HepG2 (cell line): Measurements from ENCODE around the gene ANO9. TPM values are rescaled to one million over a fixed set of nuclear protein-coding genes. Genes with fewer than 3 reads are reported as not detected.
A peak's percentile ranks its signal among the peaks of the same experiment; 100 is the strongest.

Experiments used
- CHCHD3 ChIP-seq: sonication (generic); formaldehyde crosslinking; IDR thresholded peaks from 2 replicates; pipeline ENCODE4 v1.8.0; 2022; ENCODE audit warnings: mild to moderate bottlenecking, missing genetic modification reagents, moderate library complexity
- HNRNPL ChIP-seq: fragments of 200-400 bp; formaldehyde crosslinking; IDR thresholded peaks from 2 replicates; pipeline ENCODE4 v1.6.1; 2017; ENCODE audit warnings: mild to moderate bottlenecking, low read depth, low read length
- JUNB ChIP-seq: sonication (generic); formaldehyde crosslinking; IDR thresholded peaks from 2 replicates; pipeline ENCODE4 v1.8.0; 2022; ENCODE audit warnings: missing genetic modification reagents, mild to moderate bottlenecking, borderline replicate concordance
- KLF9 ChIP-seq: IDR thresholded peaks from 2 replicates; pipeline ENCODE4 v1.6.1; 2016; ENCODE audit warnings: low read depth
- PITX1 ChIP-seq: sonication (generic); formaldehyde crosslinking; IDR thresholded peaks from 2 replicates; pipeline ENCODE4 v1.5.1; 2020; ENCODE audit warnings: mild to moderate bottlenecking, missing genetic modification reagents
- RORA ChIP-seq: sonication (generic); formaldehyde crosslinking; IDR thresholded peaks from 2 replicates; pipeline ENCODE4 v1.5.0; 2020; ENCODE audit warnings: mild to moderate bottlenecking, missing genetic modification reagents, moderate library complexity
- SAP130 ChIP-seq: IDR thresholded peaks from 2 replicates; pipeline ENCODE4 v1.6.1; 2016; ENCODE audit warnings: low read depth
- SMAD3 ChIP-seq: sonication (generic); formaldehyde crosslinking; IDR thresholded peaks from 2 replicates; pipeline ENCODE4 v1.4.0; 2020; ENCODE audit warnings: missing genetic modification reagents
- YEATS4 ChIP-seq: sonication (generic); formaldehyde crosslinking; IDR thresholded peaks from 2 replicates; pipeline ENCODE4 v1.4.0; 2020; ENCODE audit warnings: missing genetic modification reagents, borderline replicate concordance
- ZFP41 ChIP-seq: sonication (generic); formaldehyde crosslinking; IDR thresholded peaks from 2 replicates; pipeline ENCODE4 v1.4.0; 2020; ENCODE audit warnings: mild to moderate bottlenecking, missing genetic modification reagents, borderline replicate concordance
- ZNF256 ChIP-seq: sonication (generic); formaldehyde crosslinking; conservative IDR thresholded peaks from 2 replicates; pipeline ENCODE4 v1.4.0; 2020; ENCODE audit warnings: missing genetic modification reagents
- ZNF3 ChIP-seq: IDR thresholded peaks from 2 replicates; pipeline ENCODE4 v1.7.0; 2017; ENCODE audit warnings: inconsistent platforms
- ZNF382 ChIP-seq: sonication (generic); formaldehyde crosslinking; IDR thresholded peaks from 2 replicates; pipeline ENCODE4 v1.5.0; 2020; ENCODE audit warnings: missing genetic modification reagents, mild to moderate bottlenecking, borderline replicate concordance
- ZNF431 ChIP-seq: sonication (generic); formaldehyde crosslinking; IDR thresholded peaks from 2 replicates; pipeline ENCODE4 v1.9.0; 2022; ENCODE audit warnings: missing genetic modification reagents, low read depth, mild to moderate bottlenecking, borderline replicate concordance
- ZNF530 ChIP-seq: sonication (generic); formaldehyde crosslinking; IDR thresholded peaks from 2 replicates; pipeline ENCODE4 v1.5.0; 2020; ENCODE audit warnings: low read depth, mild to moderate bottlenecking, missing genetic modification reagents
- ZNF552 ChIP-seq: sonication (generic); formaldehyde crosslinking; IDR thresholded peaks from 2 replicates; pipeline ENCODE4 v1.9.0; 2022; ENCODE audit warnings: missing genetic modification reagents, mild to moderate bottlenecking, borderline replicate concordance
- ZNF598 ChIP-seq: sonication (generic); formaldehyde crosslinking; IDR thresholded peaks from 2 replicates; pipeline ENCODE4 v1.5.1; 2020; ENCODE audit warnings: mild to moderate bottlenecking, missing genetic modification reagents, borderline replicate concordance
- ZNF614 ChIP-seq: IDR thresholded peaks from 2 replicates; pipeline ENCODE4 v1.6.1; 2018; ENCODE audit warnings: missing biosample characterization, missing genetic modification reagents, inconsistent platforms, borderline replicate concordance
- ZNF790 ChIP-seq: sonication (generic); formaldehyde crosslinking; IDR thresholded peaks from 2 replicates; pipeline ENCODE4 v1.8.0; 2022; ENCODE audit warnings: missing genetic modification reagents, mild to moderate bottlenecking, borderline replicate concordance
- ZSCAN25 ChIP-seq: sonication (generic); formaldehyde crosslinking; IDR thresholded peaks from 2 replicates; pipeline ENCODE4 v1.8.0; 2022; ENCODE audit warnings: mild to moderate bottlenecking, missing genetic modification reagents
- polyA plus RNA-seq, 8 experiments: library from polyadenylated mRNA; depleted of rRNA in 3 of 8; stranded (reverse) in 7 of 8; unstranded in 1 of 8; fragments of >200 nt; fragmentation: Illumina TruSeq in 4 of 8; extraction: Trizol in 4 of 8; gene quantifications; 2 replicates each; pipeline versions ENCODE4 v1.2.1 to v1.2.3, GENCODE V29; 2011 to 2016; ENCODE audit warnings: low read depth in 4 of 8, missing spikeins in 1 of 8, mixed read lengths in 1 of 8; ENCODE audit not compliant: insufficient read depth in 1 of 8
- total RNA-seq, 5 experiments: library from RNA; depleted of rRNA; stranded (reverse); fragments of >200 nt; fragmentation: Illumina TruSeq; extraction: Trizol; gene quantifications; 2 replicates each; pipeline ENCODE4 v1.2.3, GENCODE V29; 2016; ENCODE audit warnings: low read depth in 1 of 5
- TF ChIP-seq, protein P1 (sequence below), 2 experiments: sonication (generic) in 1 of 2; formaldehyde crosslinking in 1 of 2; IDR thresholded peaks; 2 replicates each; pipeline versions ENCODE4 v1.4.0 to v1.6.1; 2018 to 2020; ENCODE audit warnings: missing genetic modification reagents in 2 of 2, borderline replicate concordance in 1 of 2, low read depth in 1 of 2, mild to moderate bottlenecking in 1 of 2, missing biosample characterization in 1 of 2
- TF ChIP-seq, protein P2 (sequence below): sonication (generic); formaldehyde crosslinking; IDR thresholded peaks from 2 replicates; pipeline ENCODE4 v1.4.0; 2020; ENCODE audit warnings: mild to moderate bottlenecking, missing genetic modification reagents
- TF ChIP-seq, protein P3 (sequence below): sonication (generic); formaldehyde crosslinking; IDR thresholded peaks from 2 replicates; pipeline ENCODE4 v1.4.0; 2020; ENCODE audit warnings: mild to moderate bottlenecking, missing genetic modification reagents

Gene ANO9
- total and polyA plus RNA-seq, 2 of the 13 experiments (the other 11 are each of a cell fraction or from before 2014, with no cell fraction given): 8.9 to 14.3 TPM

DNA sequence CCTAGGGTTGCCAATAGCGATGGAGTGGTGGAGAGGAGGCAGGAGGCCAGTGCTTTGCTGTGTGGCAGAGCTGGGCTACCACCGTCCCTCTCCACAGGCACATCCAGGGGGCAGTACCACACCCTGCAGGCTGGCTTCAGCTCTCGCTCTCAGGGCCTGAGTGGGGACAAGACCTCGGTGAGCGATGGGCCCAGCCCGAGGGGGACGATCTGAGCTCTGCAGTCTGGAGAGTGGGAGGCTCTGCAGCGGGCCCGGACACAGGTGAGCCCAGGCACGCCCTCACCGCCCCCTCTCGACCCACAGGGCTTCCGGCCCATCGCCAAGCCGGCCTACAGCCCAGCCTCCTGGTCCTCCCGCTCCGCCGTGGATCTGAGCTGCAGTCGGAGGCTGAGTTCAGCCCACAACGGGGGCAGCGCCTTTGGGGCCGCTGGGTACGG is 45.3 kb downstream of the ANO9 start (continued):
- no peak for TF ChIP-seq ZFP41 (CRISPR knock-in tag)
- TF ChIP-seq ZNF614: 0 out of 2 replicates have a peak, but pooled peaks have one; percentile 1
- 0 out of 2 replicates have a peak, but pooled peaks have one; percentile 68 for TF ChIP-seq CHCHD3
- TF ChIP-seq ZNF790 (CRISPR knock-in tag): 0 out of 2 replicates have a peak, but pooled peaks have one; percentile 43
- no peak for TF ChIP-seq SMAD3 (CRISPR knock-in tag)
- no peak for TF ChIP-seq YEATS4
- TF ChIP-seq PITX1 (CRISPR knock-in tag): 0 out of 2 replicates have a peak, but pooled peaks have one; percentile 9
- no peak for TF ChIP-seq JUNB (CRISPR knock-in tag)
- no peak for TF ChIP-seq ZNF256 (CRISPR knock-in tag)
- peak; percentile 87 for TF ChIP-seq HNRNPL
- TF ChIP-seq ZNF598 (CRISPR knock-in tag): no peak
- TF ChIP-seq ZNF530 (CRISPR knock-in tag): no peak
- TF ChIP-seq, protein P1, sequence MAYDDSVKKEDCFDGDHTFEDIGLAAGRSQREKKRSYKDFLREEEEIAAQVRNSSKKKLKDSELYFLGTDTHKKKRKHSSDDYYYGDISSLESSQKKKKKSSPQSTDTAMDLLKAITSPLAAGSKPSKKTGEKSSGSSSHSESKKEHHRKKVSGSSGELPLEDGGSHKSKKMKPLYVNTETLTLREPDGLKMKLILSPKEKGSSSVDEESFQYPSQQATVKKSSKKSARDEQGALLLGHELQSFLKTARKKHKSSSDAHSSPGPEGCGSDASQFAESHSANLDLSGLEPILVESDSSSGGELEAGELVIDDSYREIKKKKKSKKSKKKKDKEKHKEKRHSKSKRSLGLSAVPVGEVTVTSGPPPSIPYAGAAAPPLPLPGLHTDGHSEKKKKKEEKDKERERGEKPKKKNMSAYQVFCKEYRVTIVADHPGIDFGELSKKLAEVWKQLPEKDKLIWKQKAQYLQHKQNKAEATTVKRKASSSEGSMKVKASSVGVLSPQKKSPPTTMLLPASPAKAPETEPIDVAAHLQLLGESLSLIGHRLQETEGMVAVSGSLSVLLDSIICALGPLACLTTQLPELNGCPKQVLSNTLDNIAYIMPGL (CRISPR knock-in tag; IDR thresholded peaks at IDR 0.05; ENCODE audit: borderline replicate concordance in 1 of 2, low read depth in 1 of 2): 0 out of 4 replicates have a peak, but pooled peaks of 1 of the 2 experiments have one; percentile 17
- TF ChIP-seq SAP130: peak; percentile 33; the same call in 1 of the 2 replicates
- TF ChIP-seq ZNF431 (CRISPR knock-in tag): no peak
- no peak for TF ChIP-seq ZSCAN25
- no peak for TF ChIP-seq ZNF552
- TF ChIP-seq ZNF382: no peak
- no peak for TF ChIP-seq RORA (CRISPR knock-in tag)
- no peak for TF ChIP-seq KLF9 (CRISPR knock-in tag)
- TF ChIP-seq, protein P2, sequence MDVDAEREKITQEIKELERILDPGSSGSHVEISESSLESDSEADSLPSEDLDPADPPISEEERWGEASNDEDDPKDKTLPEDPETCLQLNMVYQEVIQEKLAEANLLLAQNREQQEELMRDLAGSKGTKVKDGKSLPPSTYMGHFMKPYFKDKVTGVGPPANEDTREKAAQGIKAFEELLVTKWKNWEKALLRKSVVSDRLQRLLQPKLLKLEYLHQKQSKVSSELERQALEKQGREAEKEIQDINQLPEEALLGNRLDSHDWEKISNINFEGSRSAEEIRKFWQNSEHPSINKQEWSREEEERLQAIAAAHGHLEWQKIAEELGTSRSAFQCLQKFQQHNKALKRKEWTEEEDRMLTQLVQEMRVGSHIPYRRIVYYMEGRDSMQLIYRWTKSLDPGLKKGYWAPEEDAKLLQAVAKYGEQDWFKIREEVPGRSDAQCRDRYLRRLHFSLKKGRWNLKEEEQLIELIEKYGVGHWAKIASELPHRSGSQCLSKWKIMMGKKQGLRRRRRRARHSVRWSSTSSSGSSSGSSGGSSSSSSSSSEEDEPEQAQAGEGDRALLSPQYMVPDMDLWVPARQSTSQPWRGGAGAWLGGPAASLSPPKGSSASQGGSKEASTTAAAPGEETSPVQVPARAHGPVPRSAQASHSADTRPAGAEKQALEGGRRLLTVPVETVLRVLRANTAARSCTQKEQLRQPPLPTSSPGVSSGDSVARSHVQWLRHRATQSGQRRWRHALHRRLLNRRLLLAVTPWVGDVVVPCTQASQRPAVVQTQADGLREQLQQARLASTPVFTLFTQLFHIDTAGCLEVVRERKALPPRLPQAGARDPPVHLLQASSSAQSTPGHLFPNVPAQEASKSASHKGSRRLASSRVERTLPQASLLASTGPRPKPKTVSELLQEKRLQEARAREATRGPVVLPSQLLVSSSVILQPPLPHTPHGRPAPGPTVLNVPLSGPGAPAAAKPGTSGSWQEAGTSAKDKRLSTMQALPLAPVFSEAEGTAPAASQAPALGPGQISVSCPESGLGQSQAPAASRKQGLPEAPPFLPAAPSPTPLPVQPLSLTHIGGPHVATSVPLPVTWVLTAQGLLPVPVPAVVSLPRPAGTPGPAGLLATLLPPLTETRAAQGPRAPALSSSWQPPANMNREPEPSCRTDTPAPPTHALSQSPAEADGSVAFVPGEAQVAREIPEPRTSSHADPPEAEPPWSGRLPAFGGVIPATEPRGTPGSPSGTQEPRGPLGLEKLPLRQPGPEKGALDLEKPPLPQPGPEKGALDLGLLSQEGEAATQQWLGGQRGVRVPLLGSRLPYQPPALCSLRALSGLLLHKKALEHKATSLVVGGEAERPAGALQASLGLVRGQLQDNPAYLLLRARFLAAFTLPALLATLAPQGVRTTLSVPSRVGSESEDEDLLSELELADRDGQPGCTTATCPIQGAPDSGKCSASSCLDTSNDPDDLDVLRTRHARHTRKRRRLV (CRISPR knock-in tag): 0 out of 2 replicates have a peak, but pooled peaks have one; percentile 24
- TF ChIP-seq, protein P3, sequence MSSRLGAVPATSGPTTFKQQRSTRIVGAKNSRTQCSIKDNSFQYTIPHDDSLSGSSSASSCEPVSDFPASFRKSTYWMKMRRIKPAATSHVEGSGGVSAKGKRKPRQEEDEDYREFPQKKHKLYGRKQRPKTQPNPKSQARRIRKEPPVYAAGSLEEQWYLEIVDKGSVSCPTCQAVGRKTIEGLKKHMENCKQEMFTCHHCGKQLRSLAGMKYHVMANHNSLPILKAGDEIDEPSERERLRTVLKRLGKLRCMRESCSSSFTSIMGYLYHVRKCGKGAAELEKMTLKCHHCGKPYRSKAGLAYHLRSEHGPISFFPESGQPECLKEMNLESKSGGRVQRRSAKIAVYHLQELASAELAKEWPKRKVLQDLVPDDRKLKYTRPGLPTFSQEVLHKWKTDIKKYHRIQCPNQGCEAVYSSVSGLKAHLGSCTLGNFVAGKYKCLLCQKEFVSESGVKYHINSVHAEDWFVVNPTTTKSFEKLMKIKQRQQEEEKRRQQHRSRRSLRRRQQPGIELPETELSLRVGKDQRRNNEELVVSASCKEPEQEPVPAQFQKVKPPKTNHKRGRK: no peak
- no peak for TF ChIP-seq ZNF3 (CRISPR knock-in tag)
